ENCODE data around the gene KIF23. TPM values are rescaled to one million over a fixed set of nuclear protein-coding genes. Genes with fewer than 3 reads are reported as not detected.

Gene KIF23
- total RNA-seq, 1 experiment from 2014 or later, result 83.7 TPM

DNA sequence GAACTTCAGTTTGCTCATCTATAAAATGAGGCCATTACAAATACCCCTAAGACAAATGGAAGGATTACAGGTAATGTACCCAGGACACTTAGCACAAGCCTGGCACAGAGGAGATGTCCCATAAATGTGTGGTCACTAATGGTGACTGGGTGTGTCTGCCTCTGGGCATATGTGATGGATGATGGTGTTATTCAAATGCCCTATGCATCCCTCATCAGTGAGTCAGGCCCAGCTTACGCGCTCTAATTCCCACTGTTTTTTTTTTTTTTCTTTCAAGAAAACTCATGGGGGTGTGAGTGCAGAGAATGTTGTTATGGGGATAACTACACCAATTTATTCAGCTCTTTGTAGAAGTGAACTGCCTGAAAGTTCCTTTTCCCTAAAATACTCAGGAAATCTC lies 23.6 kb upstream of the KIF23 start:
- Histone ChIP-seq H3K27me3 (ENCODE audit: insufficient read depth, low read length) (no peaks in the 10 kb centered on the region), H3K79me2 (ENCODE audit: insufficient read depth, low read length) (no peaks in the 10 kb centered on the region), H4K20me1 (ENCODE audit: insufficient read depth) (no peaks in the 10 kb centered on the region), H3K4me1 (ENCODE audit: control insufficient read depth in 1 of 2, insufficient read depth in 2 of 2, low read length in 2 of 2) (peaks cover 26 to 47% of the 10 kb centered on the region in 2 experiments), H3K9me3 (ENCODE audit: control insufficient read depth in 1 of 2, insufficient read depth in 1 of 2, low read depth in 1 of 2, low read length in 2 of 2) (no peaks in the 10 kb centered on the region), H3K27ac (ENCODE audit: low read depth, low read length) (no peak overlapping the region), H3K36me3 (ENCODE audit: control insufficient read depth in 1 of 2, insufficient read depth in 2 of 2, low read length in 2 of 2) (no peaks in the 10 kb centered on the region), H3K9ac (ENCODE audit: low read length) (no peak overlapping the region), H3K9me2 (ENCODE audit: insufficient read depth) (no peaks in the 10 kb centered on the region), H2AFZ (ENCODE audit: low read depth, low read length, poor library complexity, severe bottlenecking) (no peak overlapping the region), H3K4me3 (replicated peaks in 1 of 2; ENCODE audit: low read depth in 1 of 2, low read length in 2 of 2) (no peak overlapping the region), H3K4me2 (ENCODE audit: low read length) (peak overlapping the region; percentile 29; the same call in 1 of the 2 replicates)
- intact Hi-C loops (cut with micrococcal nuclease), result loop anchor here (5.0 kb wide), 3 partner anchors 93 to 228 kb away; partner anchors contain the start of genes GLCE and PAQR5
- TF ChIP-seq POLR2AphosphoS5 (IDR thresholded peaks at IDR 0.05; ENCODE audit: low read depth, low read length), result no peak
- TF ChIP-seq RAD21 (IDR thresholded peaks at IDR 0.05; ENCODE audit: low read depth), result no peak
- TF ChIP-seq JUND (IDR thresholded peaks at IDR 0.05), result no peak
- TF ChIP-seq SIN3A (IDR thresholded peaks at IDR 0.05; ENCODE audit: low read depth), result no peak
- no peak for TF ChIP-seq FOSL1 (IDR thresholded peaks at IDR 0.05; ENCODE audit: low read depth)
- TF ChIP-seq YY1 (IDR thresholded peaks at IDR 0.05; ENCODE audit: extremely low read depth, insufficient replicate concordance, low read depth, low read length), result no peak
- TF ChIP-seq, protein P1, sequence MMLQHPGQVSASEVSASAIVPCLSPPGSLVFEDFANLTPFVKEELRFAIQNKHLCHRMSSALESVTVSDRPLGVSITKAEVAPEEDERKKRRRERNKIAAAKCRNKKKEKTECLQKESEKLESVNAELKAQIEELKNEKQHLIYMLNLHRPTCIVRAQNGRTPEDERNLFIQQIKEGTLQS (IDR thresholded peaks at IDR 0.05), result no peak
- TF ChIP-seq SRF (IDR thresholded peaks at IDR 0.05; ENCODE audit: low read depth), result no peak
- TF ChIP-seq SP1 (IDR thresholded peaks at IDR 0.05; ENCODE audit: low read depth), result no peak
- TF ChIP-seq, protein P2, sequence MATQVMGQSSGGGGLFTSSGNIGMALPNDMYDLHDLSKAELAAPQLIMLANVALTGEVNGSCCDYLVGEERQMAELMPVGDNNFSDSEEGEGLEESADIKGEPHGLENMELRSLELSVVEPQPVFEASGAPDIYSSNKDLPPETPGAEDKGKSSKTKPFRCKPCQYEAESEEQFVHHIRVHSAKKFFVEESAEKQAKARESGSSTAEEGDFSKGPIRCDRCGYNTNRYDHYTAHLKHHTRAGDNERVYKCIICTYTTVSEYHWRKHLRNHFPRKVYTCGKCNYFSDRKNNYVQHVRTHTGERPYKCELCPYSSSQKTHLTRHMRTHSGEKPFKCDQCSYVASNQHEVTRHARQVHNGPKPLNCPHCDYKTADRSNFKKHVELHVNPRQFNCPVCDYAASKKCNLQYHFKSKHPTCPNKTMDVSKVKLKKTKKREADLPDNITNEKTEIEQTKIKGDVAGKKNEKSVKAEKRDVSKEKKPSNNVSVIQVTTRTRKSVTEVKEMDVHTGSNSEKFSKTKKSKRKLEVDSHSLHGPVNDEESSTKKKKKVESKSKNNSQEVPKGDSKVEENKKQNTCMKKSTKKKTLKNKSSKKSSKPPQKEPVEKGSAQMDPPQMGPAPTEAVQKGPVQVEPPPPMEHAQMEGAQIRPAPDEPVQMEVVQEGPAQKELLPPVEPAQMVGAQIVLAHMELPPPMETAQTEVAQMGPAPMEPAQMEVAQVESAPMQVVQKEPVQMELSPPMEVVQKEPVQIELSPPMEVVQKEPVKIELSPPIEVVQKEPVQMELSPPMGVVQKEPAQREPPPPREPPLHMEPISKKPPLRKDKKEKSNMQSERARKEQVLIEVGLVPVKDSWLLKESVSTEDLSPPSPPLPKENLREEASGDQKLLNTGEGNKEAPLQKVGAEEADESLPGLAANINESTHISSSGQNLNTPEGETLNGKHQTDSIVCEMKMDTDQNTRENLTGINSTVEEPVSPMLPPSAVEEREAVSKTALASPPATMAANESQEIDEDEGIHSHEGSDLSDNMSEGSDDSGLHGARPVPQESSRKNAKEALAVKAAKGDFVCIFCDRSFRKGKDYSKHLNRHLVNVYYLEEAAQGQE (IDR thresholded peaks at IDR 0.05; ENCODE audit: low read depth), result no peak
- TF ChIP-seq, protein P3, sequence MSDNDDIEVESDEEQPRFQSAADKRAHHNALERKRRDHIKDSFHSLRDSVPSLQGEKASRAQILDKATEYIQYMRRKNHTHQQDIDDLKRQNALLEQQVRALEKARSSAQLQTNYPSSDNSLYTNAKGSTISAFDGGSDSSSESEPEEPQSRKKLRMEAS (IDR thresholded peaks at IDR 0.05), result no peak
- TF ChIP-seq, protein P4, sequence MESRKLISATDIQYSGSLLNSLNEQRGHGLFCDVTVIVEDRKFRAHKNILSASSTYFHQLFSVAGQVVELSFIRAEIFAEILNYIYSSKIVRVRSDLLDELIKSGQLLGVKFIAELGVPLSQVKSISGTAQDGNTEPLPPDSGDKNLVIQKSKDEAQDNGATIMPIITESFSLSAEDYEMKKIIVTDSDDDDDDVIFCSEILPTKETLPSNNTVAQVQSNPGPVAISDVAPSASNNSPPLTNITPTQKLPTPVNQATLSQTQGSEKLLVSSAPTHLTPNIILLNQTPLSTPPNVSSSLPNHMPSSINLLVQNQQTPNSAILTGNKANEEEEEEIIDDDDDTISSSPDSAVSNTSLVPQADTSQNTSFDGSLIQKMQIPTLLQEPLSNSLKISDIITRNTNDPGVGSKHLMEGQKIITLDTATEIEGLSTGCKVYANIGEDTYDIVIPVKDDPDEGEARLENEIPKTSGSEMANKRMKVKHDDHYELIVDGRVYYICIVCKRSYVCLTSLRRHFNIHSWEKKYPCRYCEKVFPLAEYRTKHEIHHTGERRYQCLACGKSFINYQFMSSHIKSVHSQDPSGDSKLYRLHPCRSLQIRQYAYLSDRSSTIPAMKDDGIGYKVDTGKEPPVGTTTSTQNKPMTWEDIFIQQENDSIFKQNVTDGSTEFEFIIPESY (IDR thresholded peaks at IDR 0.05; ENCODE audit: extremely low read depth, insufficient replicate concordance, low read length), result no peak
- no peak for TF ChIP-seq CEBPB (IDR thresholded peaks at IDR 0.05; ENCODE audit: low read depth)
- TF ChIP-seq EZH2phosphoT487 (IDR thresholded peaks at IDR 0.05; ENCODE audit: borderline replicate concordance), result no peak
- POLR2A ChIA-PET, result no interaction called here
- RAD21 ChIA-PET (ENCODE audit: low non-redundant PET in 1 of 2, low total read pairs in 2 of 2, uncharacterized antibody in 2 of 2, unreplicated experiment in 2 of 2), result no interaction called here
- CTCF ChIA-PET, result no interaction called here
- DNase-seq (ENCODE audit: low read depth, low spot score) (no peak), ATAC-seq (no peak)
- BruUV-seq (replicated peaks), result no TSS peak

Measured in HCT116 (cell line).